B cell (primary cell): ENCODE data around the gene PWWP2B.

Experiments
- CTCF ChIP-seq: fragments of 200-600 bp; IDR thresholded peaks from one replicate; pipeline ENCODE4 v1.8.0; 2022; ENCODE audit warnings: antibody characterized with exemption, mild to moderate bottlenecking
- EZH2 ChIP-seq: IDR thresholded peaks from 2 replicates; pipeline ENCODE4 v1.6.1; 2012; ENCODE audit warnings: borderline replicate concordance, low read depth, mild to moderate bottlenecking, moderate library complexity, low read length; ENCODE audit not compliant: insufficient read depth, poor library complexity, severe bottlenecking

- TF ChIP-seq CTCF (no peak), EZH2 (no peak)
These were observed 1.1 kb upstream of the PWWP2B start for GRCh38 chr10:132395704-132396493.
